ENCODE results near the gene PEX3. TPM values are rescaled to one million over a fixed set of nuclear protein-coding genes. Genes with fewer than 3 reads are reported as not detected.

Gene PEX3
- total RNA-seq, 1 experiment from 2014 or later: 13.5 TPM

DNA sequence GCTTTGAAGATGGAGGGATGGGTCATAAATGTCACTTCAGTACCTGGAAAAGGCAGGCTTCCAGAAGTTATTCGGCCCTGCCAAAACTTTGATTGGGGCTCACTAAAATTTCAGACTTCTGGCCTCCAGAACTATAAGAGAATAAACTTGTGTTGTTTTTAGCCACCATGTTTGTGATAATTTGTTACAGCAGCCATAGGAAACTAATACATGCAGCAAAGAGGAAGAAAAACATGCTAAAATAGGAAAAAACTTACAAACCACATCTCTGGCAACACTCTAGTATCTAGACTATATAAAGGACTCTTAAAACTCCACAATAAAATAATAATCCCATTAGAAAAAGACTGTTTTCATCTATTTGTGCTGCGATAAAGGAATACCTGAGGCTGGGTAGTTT lies 9.6 kb upstream of the PEX3 start (continued):
- TF ChIP-seq, protein P1, sequence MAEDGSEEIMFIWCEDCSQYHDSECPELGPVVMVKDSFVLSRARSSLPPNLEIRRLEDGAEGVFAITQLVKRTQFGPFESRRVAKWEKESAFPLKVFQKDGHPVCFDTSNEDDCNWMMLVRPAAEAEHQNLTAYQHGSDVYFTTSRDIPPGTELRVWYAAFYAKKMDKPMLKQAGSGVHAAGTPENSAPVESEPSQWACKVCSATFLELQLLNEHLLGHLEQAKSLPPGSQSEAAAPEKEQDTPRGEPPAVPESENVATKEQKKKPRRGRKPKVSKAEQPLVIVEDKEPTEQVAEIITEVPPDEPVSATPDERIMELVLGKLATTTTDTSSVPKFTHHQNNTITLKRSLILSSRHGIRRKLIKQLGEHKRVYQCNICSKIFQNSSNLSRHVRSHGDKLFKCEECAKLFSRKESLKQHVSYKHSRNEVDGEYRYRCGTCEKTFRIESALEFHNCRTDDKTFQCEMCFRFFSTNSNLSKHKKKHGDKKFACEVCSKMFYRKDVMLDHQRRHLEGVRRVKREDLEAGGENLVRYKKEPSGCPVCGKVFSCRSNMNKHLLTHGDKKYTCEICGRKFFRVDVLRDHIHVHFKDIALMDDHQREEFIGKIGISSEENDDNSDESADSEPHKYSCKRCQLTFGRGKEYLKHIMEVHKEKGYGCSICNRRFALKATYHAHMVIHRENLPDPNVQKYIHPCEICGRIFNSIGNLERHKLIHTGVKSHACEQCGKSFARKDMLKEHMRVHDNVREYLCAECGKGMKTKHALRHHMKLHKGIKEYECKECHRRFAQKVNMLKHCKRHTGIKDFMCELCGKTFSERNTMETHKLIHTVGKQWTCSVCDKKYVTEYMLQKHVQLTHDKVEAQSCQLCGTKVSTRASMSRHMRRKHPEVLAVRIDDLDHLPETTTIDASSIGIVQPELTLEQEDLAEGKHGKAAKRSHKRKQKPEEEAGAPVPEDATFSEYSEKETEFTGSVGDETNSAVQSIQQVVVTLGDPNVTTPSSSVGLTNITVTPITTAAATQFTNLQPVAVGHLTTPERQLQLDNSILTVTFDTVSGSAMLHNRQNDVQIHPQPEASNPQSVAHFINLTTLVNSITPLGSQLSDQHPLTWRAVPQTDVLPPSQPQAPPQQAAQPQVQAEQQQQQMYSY (CRISPR knock-in tag; IDR thresholded peaks at IDR 0.05): no peak
- TF ChIP-seq HMGA2 (CRISPR knock-in tag; IDR thresholded peaks at IDR 0.05) (no peak), CREM (CRISPR knock-in tag; IDR thresholded peaks at IDR 0.05) (no peak)
- TF ChIP-seq, protein P2, sequence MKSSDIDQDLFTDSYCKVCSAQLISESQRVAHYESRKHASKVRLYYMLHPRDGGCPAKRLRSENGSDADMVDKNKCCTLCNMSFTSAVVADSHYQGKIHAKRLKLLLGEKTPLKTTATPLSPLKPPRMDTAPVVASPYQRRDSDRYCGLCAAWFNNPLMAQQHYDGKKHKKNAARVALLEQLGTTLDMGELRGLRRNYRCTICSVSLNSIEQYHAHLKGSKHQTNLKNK (CRISPR knock-in tag; IDR thresholded peaks at IDR 0.05): no peak
- TF ChIP-seq, protein P3, sequence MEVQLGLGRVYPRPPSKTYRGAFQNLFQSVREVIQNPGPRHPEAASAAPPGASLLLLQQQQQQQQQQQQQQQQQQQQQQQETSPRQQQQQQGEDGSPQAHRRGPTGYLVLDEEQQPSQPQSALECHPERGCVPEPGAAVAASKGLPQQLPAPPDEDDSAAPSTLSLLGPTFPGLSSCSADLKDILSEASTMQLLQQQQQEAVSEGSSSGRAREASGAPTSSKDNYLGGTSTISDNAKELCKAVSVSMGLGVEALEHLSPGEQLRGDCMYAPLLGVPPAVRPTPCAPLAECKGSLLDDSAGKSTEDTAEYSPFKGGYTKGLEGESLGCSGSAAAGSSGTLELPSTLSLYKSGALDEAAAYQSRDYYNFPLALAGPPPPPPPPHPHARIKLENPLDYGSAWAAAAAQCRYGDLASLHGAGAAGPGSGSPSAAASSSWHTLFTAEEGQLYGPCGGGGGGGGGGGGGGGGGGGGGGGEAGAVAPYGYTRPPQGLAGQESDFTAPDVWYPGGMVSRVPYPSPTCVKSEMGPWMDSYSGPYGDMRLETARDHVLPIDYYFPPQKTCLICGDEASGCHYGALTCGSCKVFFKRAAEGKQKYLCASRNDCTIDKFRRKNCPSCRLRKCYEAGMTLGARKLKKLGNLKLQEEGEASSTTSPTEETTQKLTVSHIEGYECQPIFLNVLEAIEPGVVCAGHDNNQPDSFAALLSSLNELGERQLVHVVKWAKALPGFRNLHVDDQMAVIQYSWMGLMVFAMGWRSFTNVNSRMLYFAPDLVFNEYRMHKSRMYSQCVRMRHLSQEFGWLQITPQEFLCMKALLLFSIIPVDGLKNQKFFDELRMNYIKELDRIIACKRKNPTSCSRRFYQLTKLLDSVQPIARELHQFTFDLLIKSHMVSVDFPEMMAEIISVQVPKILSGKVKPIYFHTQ (CRISPR knock-in tag; IDR thresholded peaks at IDR 0.05): no peak

DNA sequence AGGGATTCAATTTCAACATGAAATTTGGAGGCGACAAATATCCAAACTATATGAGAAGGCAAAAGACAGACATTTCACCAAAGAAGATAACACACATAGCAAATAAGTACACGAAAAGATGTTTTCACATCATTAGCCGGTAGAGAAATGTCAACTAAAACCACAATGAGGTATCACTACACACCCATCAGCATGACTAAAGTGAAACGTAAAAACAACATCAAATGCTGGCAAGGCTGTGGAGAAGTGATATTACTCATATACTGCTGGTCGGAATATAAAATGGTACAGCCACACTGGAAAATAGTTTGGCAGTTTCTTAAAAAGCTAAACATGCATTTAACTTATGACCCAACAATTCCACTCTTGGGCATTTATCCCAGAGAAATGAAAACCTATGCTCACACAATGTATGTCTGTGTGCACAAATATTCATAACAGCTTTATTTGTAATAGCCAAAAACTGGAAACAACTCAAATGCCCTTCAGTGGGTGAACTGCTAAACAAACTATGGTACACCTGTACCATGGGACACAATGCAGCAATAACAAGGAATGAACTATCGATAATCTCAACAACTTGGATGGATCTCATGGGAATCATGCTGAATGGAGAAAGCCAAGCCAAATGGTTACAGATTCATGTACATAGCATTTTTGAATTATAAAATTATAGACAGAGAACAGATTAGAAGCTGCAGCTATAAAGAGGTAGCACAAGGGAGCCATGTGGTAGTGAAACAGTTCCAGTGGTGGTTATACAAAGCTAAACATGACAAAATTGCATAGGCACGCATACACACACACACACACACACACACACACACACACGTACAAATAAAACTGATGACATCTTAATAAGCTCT lies 8.7 kb upstream of the PEX3 start:
- peaks cover 10% of the 10 kb centered on the region for H3K4me1 Mint-ChIP-seq
- ATAC-seq (no peak), DNase-seq (ENCODE audit: low spot score) (no peak)
- TF ChIP-seq, protein P4, sequence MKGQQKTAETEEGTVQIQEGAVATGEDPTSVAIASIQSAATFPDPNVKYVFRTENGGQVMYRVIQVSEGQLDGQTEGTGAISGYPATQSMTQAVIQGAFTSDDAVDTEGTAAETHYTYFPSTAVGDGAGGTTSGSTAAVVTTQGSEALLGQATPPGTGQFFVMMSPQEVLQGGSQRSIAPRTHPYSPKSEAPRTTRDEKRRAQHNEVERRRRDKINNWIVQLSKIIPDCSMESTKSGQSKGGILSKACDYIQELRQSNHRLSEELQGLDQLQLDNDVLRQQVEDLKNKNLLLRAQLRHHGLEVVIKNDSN (CRISPR knock-in tag; IDR thresholded peaks at IDR 0.05): no peak
- TF ChIP-seq ZNF121 (CRISPR knock-in tag; IDR thresholded peaks at IDR 0.05) (no peak), CREB1 (CRISPR knock-in tag; IDR thresholded peaks at IDR 0.05) (no peak), SP1 (CRISPR knock-in tag; conservative IDR thresholded peaks at IDR 0.05) (no peak), ATF1 (CRISPR knock-in tag; IDR thresholded peaks at IDR 0.05) (no peak), ZNF232 (CRISPR knock-in tag; IDR thresholded peaks at IDR 0.05) (no peak), NR1H2 (CRISPR knock-in tag; IDR thresholded peaks at IDR 0.05) (no peak), SMAD4 (CRISPR knock-in tag; IDR thresholded peaks at IDR 0.05) (no peak), NR3C1 (CRISPR knock-in tag; conservative IDR thresholded peaks at IDR 0.05; ENCODE audit: low read depth) (no peak), RELA (CRISPR knock-in tag; IDR thresholded peaks at IDR 0.05; ENCODE audit: borderline replicate concordance) (no peak)
- TF ChIP-seq, protein P5, sequence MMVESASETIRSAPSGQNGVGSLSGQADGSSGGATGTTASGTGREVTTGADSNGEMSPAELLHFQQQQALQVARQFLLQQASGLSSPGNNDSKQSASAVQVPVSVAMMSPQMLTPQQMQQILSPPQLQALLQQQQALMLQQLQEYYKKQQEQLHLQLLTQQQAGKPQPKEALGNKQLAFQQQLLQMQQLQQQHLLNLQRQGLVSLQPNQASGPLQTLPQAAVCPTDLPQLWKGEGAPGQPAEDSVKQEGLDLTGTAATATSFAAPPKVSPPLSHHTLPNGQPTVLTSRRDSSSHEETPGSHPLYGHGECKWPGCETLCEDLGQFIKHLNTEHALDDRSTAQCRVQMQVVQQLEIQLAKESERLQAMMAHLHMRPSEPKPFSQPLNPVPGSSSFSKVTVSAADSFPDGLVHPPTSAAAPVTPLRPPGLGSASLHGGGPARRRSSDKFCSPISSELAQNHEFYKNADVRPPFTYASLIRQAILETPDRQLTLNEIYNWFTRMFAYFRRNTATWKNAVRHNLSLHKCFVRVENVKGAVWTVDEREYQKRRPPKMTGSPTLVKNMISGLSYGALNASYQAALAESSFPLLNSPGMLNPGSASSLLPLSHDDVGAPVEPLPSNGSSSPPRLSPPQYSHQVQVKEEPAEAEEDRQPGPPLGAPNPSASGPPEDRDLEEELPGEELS (CRISPR knock-in tag; IDR thresholded peaks at IDR 0.05): no peak
- TF ChIP-seq, protein P6, sequence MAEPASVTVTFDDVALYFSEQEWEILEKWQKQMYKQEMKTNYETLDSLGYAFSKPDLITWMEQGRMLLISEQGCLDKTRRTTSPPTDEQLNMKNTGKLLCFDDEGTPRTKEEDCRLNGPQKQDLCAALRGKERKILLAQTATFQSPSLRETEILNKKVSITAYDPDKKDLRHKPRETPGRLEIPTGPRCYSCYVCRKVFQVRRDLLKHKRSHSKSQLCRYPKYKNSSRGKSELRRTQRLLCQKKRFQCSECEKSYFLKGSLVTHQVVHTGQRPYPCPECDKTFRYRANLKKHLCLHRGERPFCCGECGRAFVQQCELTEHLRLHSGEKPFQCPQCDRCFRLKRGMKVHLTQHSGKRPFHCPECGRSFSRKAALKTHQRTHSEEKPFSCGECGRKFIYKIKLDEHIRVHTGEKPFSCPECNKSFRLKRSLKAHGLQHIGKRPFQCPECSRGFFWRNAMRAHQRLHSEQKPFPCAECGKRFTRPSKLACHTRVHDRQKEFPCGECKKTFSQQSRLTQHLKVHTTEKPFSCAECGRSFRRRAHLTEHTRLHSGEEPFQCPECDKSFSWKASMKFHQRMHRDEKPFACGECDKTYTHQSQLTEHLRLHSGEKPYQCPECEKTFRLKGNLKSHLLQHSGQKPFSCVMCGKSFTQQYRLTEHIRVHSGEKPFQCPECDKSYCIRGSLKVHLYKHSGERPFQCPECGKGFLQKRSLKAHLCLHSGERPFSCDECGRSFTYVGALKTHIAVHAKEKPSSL (CRISPR knock-in tag; conservative IDR thresholded peaks at IDR 0.05): no peak
- TF ChIP-seq, protein P7, sequence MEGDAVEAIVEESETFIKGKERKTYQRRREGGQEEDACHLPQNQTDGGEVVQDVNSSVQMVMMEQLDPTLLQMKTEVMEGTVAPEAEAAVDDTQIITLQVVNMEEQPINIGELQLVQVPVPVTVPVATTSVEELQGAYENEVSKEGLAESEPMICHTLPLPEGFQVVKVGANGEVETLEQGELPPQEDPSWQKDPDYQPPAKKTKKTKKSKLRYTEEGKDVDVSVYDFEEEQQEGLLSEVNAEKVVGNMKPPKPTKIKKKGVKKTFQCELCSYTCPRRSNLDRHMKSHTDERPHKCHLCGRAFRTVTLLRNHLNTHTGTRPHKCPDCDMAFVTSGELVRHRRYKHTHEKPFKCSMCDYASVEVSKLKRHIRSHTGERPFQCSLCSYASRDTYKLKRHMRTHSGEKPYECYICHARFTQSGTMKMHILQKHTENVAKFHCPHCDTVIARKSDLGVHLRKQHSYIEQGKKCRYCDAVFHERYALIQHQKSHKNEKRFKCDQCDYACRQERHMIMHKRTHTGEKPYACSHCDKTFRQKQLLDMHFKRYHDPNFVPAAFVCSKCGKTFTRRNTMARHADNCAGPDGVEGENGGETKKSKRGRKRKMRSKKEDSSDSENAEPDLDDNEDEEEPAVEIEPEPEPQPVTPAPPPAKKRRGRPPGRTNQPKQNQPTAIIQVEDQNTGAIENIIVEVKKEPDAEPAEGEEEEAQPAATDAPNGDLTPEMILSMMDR (IDR thresholded peaks at IDR 0.05): no peak
- TF ChIP-seq, protein P8, sequence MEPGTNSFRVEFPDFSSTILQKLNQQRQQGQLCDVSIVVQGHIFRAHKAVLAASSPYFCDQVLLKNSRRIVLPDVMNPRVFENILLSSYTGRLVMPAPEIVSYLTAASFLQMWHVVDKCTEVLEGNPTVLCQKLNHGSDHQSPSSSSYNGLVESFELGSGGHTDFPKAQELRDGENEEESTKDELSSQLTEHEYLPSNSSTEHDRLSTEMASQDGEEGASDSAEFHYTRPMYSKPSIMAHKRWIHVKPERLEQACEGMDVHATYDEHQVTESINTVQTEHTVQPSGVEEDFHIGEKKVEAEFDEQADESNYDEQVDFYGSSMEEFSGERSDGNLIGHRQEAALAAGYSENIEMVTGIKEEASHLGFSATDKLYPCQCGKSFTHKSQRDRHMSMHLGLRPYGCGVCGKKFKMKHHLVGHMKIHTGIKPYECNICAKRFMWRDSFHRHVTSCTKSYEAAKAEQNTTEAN (CRISPR knock-in tag; IDR thresholded peaks at IDR 0.05): no peak
- no peak overlapping the region for H3K27ac Mint-ChIP-seq
- H3K4me3 Mint-ChIP-seq: no peak overlapping the region
- H3K36me3 Mint-ChIP-seq: peaks cover 27% of the 10 kb centered on the region
- POLR2A ChIA-PET: no interaction called here
- no peaks in the 10 kb centered on the region for H3K27me3 Mint-ChIP-seq (ENCODE audit: low read depth)
- H3K9me3 Mint-ChIP-seq: no peaks in the 10 kb centered on the region
- CTCF ChIA-PET: no interaction called here

Data from WTC11 (cell line).